Measurements from ENCODE around the gene GNAQ. TPM values are rescaled to one million over a fixed set of nuclear protein-coding genes. Genes with fewer than 3 reads are reported as not detected.

The GNAQ gene
- total and polyA plus RNA-seq, 2 of the 13 experiments (the other 11 are each of a cell fraction or from before 2014, with no cell fraction given): 16.5 to 17.7 TPM

DNA sequence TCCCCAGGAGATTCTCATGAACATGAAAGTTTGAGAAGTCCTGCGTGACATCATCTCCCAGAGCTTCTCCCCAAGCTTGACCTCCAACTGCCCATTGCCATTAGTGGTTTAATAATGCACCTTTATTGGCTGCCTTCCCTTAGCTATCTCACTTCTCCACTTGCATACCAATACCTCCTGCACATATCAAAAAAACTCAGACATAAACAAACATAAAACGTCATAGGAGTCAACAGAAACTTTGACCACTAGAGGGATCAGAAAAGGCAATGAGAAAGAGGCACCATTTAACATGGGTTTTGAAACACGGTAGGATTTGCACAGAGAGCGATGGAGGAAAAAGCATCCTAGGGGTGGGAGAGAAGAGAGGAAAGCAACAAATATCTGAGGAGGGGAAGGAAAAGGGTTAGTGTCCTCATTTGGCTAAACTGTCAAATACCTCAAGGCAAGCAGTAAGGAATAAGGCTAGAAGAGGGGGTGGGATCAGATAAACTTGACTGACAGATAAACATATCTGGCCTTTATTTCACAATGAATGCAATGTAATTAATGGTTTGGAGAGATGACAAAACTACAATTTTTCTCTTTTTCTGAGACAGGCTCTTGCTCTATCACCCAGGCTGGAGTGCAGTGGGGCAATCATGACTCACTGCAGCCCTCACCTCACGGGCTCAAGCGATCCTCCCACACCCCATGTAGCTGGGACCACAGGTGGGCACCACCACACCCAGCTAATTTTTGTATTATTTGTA lies 27.0 kb downstream of the GNAQ start (continued):
- TF ChIP-seq PAWR (CRISPR knock-in tag; IDR thresholded peaks at IDR 0.05; ENCODE audit: borderline replicate concordance) (no peak), CREM (IDR thresholded peaks at IDR 0.05) (peak; percentile 94), CREM (CRISPR knock-in tag; IDR thresholded peaks at IDR 0.05) (no peak), FOXA1 (IDR thresholded peaks at IDR 0.05) (peak; percentile 75), FOXA1 (CRISPR knock-in tag; IDR thresholded peaks at IDR 0.05) (peak; percentile 77), HDAC6 (IDR thresholded peaks at IDR 0.05; ENCODE audit: low read depth, low read length) (no peak), ZNF20 (CRISPR knock-in tag; IDR thresholded peaks at IDR 0.05) (no peak), ZNF816 (CRISPR knock-in tag; IDR thresholded peaks at IDR 0.05; ENCODE audit: borderline replicate concordance) (no peak), TCF12 (IDR thresholded peaks at IDR 0.05) (no peak), TCF12 (CRISPR knock-in tag; IDR thresholded peaks at IDR 0.05) (no peak), ZNF441 (CRISPR knock-in tag; IDR thresholded peaks at IDR 0.05; ENCODE audit: borderline replicate concordance) (no peak), NR2F6 (IDR thresholded peaks at IDR 0.05) (no peak), NR2F6 (CRISPR knock-in tag; IDR thresholded peaks at IDR 0.05) (no peak), ZBTB20 (CRISPR knock-in tag; IDR thresholded peaks at IDR 0.05; ENCODE audit: borderline replicate concordance, low read depth) (no peak), ZNF703 (CRISPR knock-in tag; IDR thresholded peaks at IDR 0.05; ENCODE audit: borderline replicate concordance) (no peak), ZBTB7B (CRISPR knock-in tag; IDR thresholded peaks at IDR 0.05) (no peak), BRD4 (CRISPR knock-in tag; IDR thresholded peaks at IDR 0.05) (no peak), ZNF121 (CRISPR knock-in tag; IDR thresholded peaks at IDR 0.05) (no peak)
- TF ChIP-seq, protein P1, sequence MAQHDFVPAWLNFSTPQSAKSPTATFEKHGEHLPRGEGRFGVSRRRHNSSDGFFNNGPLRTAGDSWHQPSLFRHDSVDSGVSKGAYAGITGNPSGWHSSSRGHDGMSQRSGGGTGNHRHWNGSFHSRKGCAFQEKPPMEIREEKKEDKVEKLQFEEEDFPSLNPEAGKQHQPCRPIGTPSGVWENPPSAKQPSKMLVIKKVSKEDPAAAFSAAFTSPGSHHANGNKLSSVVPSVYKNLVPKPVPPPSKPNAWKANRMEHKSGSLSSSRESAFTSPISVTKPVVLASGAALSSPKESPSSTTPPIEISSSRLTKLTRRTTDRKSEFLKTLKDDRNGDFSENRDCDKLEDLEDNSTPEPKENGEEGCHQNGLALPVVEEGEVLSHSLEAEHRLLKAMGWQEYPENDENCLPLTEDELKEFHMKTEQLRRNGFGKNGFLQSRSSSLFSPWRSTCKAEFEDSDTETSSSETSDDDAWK (CRISPR knock-in tag; IDR thresholded peaks at IDR 0.05): no peak
- TF ChIP-seq, protein P2, sequence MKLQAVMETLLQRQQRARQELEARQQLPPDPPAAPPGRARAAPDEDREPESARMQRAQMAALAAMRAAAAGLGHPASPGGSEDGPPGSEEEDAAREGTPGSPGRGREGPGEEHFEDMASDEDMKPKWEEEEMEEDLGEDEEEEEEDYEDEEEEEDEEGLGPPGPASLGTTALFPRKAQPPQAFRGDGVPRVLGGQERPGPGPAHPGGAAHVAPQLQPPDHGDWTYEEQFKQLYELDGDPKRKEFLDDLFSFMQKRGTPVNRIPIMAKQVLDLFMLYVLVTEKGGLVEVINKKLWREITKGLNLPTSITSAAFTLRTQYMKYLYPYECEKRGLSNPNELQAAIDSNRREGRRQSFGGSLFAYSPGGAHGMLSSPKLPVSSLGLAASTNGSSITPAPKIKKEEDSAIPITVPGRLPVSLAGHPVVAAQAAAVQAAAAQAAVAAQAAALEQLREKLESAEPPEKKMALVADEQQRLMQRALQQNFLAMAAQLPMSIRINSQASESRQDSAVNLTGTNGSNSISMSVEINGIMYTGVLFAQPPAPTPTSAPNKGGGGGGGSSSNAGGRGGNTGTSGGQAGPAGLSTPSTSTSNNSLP (IDR thresholded peaks at IDR 0.05; ENCODE audit: low read depth, low read length): peak; percentile 93
- TF ChIP-seq, protein P3, sequence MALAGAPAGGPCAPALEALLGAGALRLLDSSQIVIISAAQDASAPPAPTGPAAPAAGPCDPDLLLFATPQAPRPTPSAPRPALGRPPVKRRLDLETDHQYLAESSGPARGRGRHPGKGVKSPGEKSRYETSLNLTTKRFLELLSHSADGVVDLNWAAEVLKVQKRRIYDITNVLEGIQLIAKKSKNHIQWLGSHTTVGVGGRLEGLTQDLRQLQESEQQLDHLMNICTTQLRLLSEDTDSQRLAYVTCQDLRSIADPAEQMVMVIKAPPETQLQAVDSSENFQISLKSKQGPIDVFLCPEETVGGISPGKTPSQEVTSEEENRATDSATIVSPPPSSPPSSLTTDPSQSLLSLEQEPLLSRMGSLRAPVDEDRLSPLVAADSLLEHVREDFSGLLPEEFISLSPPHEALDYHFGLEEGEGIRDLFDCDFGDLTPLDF (CRISPR knock-in tag; IDR thresholded peaks at IDR 0.05): no peak
- TF ChIP-seq, protein P4, sequence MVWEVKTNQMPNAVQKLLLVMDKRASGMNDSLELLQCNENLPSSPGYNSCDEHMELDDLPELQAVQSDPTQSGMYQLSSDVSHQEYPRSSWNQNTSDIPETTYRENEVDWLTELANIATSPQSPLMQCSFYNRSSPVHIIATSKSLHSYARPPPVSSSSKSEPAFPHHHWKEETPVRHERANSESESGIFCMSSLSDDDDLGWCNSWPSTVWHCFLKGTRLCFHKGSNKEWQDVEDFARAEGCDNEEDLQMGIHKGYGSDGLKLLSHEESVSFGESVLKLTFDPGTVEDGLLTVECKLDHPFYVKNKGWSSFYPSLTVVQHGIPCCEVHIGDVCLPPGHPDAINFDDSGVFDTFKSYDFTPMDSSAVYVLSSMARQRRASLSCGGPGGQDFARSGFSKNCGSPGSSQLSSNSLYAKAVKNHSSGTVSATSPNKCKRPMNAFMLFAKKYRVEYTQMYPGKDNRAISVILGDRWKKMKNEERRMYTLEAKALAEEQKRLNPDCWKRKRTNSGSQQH (CRISPR knock-in tag; IDR thresholded peaks at IDR 0.05; ENCODE audit: low read depth): no peak
- TF ChIP-seq, protein P5, sequence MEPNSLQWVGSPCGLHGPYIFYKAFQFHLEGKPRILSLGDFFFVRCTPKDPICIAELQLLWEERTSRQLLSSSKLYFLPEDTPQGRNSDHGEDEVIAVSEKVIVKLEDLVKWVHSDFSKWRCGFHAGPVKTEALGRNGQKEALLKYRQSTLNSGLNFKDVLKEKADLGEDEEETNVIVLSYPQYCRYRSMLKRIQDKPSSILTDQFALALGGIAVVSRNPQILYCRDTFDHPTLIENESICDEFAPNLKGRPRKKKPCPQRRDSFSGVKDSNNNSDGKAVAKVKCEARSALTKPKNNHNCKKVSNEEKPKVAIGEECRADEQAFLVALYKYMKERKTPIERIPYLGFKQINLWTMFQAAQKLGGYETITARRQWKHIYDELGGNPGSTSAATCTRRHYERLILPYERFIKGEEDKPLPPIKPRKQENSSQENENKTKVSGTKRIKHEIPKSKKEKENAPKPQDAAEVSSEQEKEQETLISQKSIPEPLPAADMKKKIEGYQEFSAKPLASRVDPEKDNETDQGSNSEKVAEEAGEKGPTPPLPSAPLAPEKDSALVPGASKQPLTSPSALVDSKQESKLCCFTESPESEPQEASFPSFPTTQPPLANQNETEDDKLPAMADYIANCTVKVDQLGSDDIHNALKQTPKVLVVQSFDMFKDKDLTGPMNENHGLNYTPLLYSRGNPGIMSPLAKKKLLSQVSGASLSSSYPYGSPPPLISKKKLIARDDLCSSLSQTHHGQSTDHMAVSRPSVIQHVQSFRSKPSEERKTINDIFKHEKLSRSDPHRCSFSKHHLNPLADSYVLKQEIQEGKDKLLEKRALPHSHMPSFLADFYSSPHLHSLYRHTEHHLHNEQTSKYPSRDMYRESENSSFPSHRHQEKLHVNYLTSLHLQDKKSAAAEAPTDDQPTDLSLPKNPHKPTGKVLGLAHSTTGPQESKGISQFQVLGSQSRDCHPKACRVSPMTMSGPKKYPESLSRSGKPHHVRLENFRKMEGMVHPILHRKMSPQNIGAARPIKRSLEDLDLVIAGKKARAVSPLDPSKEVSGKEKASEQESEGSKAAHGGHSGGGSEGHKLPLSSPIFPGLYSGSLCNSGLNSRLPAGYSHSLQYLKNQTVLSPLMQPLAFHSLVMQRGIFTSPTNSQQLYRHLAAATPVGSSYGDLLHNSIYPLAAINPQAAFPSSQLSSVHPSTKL (CRISPR knock-in tag; IDR thresholded peaks at IDR 0.05): peak; percentile 83

All from HepG2 (cell line).